Smooth muscle cell (in vitro differentiated cells): ENCODE data around the gene SLC16A12. TPM values are rescaled to one million over a fixed set of nuclear protein-coding genes. Genes with fewer than 3 reads are reported as not detected.

ENCODE experiments used
- DNase-seq: peaks from one replicate; lab custom pipeline; 2025; ENCODE audit not compliant: unreplicated experiment; lab: John Stamatoyannopoulos, UW
- H2AFZ ChIP-seq: fragments of 200-600 bp; sonication (generic); 2 replicates; pipeline ENCODE4 v1.6.0; 2016; ENCODE audit warnings: antibody characterized with exemption, low read depth, mild to moderate bottlenecking
- H3F3A ChIP-seq: fragments of 200-600 bp; sonication (generic); 2 replicates; pipeline ENCODE4 v1.6.0; 2017; ENCODE audit warnings: antibody characterized with exemption, low read depth
- H3K27ac ChIP-seq: fragments of 200-600 bp; sonication (generic); 2 replicates; pipeline ENCODE4 v1.5.1; 2016; ENCODE audit warnings: low read depth, mild to moderate bottlenecking
- H3K27me3 ChIP-seq: fragments of 200-600 bp; sonication (generic); 2 replicates; pipeline ENCODE4 v1.6.1; 2016; ENCODE audit warnings: low read depth, mild to moderate bottlenecking
- H3K36me3 ChIP-seq: fragments of 200-600 bp; sonication (generic); 2 replicates; pipeline ENCODE4 v1.5.1; 2016; ENCODE audit warnings: low read depth
- H3K4me1 ChIP-seq: fragments of 200-600 bp; sonication (generic); 2 replicates; pipeline ENCODE4 v1.5.1; 2016; ENCODE audit warnings: low read depth
- H3K4me2 ChIP-seq: fragments of 200-600 bp; sonication (generic); 2 replicates; pipeline ENCODE4 v1.6.0; 2016; ENCODE audit warnings: mild to moderate bottlenecking
- H3K4me3 ChIP-seq: fragments of 200-600 bp; sonication (generic); 2 replicates; pipeline ENCODE4 v1.5.1; 2016; ENCODE audit warnings: mild to moderate bottlenecking
- H3K79me2 ChIP-seq: fragments of 200-600 bp; sonication (generic); 2 replicates; pipeline ENCODE4 v1.6.0; 2016; ENCODE audit warnings: low read depth, mild to moderate bottlenecking
- H3K9ac ChIP-seq: fragments of 200-600 bp; sonication (generic); 2 replicates; pipeline ENCODE4 v1.6.0; 2016; ENCODE audit warnings: low read depth
- H3K9me3 ChIP-seq: fragments of 200-600 bp; sonication (generic); replicated peaks from 2 replicates; pipeline ENCODE4 v1.5.1; 2016; ENCODE audit warnings: low read depth
- H4K20me1 ChIP-seq: fragments of 200-600 bp; sonication (generic); 2 replicates; pipeline ENCODE4 v1.6.0; 2016; ENCODE audit warnings: low read depth
- WGBS: methylation state at CpG from one replicate; pipeline ENCODE4 v1.1.7; 2016; ENCODE audit warnings: low lambda C conversion rate; 5-methylcytosine and 5-hydroxymethylcytosine counted together
- polyA plus RNA-seq: library from polyadenylated mRNA; unstranded; fragments of >200 nt; fragmentation: Nextera tagmentation; extraction: Ambion mirVana; gene quantifications from 2 replicates; pipeline ENCODE4 v1.2.1, GENCODE V29; 2016
- total RNA-seq: library from RNA; depleted of rRNA; stranded (reverse); fragments of >200 nt; gene quantifications from 2 replicates; pipeline ENCODE4 v1.2.3, GENCODE V29; 2014
- TF ChIP-seq, protein P1 (sequence below): fragments of 200-600 bp; sonication (generic); IDR thresholded peaks from 2 replicates; pipeline ENCODE4 v1.5.1; 2017; ENCODE audit warnings: borderline replicate concordance, mild to moderate bottlenecking, antibody characterized with exemption; ENCODE audit not compliant: insufficient read depth, poor library complexity, severe bottlenecking

SLC16A12 gene
- total and polyA plus RNA-seq, 2 experiments from 2014 or later: not detected

DNA sequence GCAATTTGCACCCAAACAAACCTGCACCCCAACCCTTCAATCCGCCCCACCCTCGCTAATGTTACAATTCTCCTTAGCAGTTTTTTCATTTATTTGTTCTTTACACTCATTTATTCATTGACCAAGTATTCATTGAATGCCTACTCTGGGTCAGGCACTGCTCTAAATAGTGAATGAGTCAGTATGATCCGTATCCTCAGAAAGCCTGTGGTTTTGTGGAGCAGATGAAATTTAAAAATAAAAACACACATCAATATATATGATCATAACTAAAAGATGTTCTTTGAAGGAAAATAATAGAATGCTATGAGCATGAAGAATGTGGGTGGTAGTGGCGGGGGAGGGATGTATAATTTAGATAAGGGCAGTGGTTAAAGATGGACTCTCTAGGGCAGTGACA, 107.8 kb downstream of the SLC16A12 start:
- no peaks in the 10 kb centered on the region for H3K4me1 ChIP-seq
- no peaks in the 10 kb centered on the region for H4K20me1 ChIP-seq
- TF ChIP-seq, protein P1, sequence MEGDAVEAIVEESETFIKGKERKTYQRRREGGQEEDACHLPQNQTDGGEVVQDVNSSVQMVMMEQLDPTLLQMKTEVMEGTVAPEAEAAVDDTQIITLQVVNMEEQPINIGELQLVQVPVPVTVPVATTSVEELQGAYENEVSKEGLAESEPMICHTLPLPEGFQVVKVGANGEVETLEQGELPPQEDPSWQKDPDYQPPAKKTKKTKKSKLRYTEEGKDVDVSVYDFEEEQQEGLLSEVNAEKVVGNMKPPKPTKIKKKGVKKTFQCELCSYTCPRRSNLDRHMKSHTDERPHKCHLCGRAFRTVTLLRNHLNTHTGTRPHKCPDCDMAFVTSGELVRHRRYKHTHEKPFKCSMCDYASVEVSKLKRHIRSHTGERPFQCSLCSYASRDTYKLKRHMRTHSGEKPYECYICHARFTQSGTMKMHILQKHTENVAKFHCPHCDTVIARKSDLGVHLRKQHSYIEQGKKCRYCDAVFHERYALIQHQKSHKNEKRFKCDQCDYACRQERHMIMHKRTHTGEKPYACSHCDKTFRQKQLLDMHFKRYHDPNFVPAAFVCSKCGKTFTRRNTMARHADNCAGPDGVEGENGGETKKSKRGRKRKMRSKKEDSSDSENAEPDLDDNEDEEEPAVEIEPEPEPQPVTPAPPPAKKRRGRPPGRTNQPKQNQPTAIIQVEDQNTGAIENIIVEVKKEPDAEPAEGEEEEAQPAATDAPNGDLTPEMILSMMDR: no peak
- DNase-seq: no peak
- no peaks in the 10 kb centered on the region for H3K9me3 ChIP-seq
- H3K9ac ChIP-seq: no peak overlapping the region
- H3K4me2 ChIP-seq: peak overlapping the region; percentile 15
- H3F3A ChIP-seq: no peaks in the 10 kb centered on the region
- H3K36me3 ChIP-seq: no peaks in the 10 kb centered on the region
- H3K27ac ChIP-seq: no peak overlapping the region
- H3K79me2 ChIP-seq: no peaks in the 10 kb centered on the region
- H2AFZ ChIP-seq: no peak overlapping the region
- no peaks in the 10 kb centered on the region for H3K27me3 ChIP-seq
- no peak overlapping the region for H3K4me3 ChIP-seq
- WGBS: 59% methylated on average over 4 of the region's 4 CpGs

DNA sequence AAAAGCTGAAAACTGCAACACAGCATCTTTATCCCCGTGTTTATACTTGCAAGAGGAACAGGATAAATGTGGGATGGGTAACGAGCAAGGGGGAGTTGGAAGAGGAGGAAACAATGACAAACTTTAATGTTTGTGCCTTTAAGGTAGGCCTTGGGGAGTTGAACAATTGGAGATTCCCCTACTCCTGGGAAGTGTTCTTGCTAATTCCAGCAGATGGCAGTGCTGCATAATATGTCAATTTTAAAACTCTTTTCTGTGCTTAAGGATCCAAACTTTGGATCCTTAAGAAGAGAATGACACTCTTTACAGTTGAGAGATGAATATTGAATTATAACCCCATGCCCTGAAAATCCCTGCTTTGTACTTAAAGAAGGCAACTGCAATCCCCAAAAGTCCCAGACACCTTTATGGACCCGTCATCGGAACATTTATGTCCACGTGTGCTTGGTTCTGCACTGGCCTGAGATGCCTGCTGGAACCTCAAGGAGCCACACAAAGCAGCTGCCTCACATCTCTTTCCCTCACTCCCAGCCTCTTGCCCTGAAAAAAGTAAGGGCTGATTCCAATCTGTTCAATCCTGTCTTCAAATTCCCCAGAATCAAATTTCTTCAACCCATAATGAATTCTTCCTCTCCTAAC, 109.0 kb downstream of the SLC16A12 start:
- no peaks in the 10 kb centered on the region for H3K79me2 ChIP-seq
- no peaks in the 10 kb centered on the region for H3K9me3 ChIP-seq
- no peak for DNase-seq
- H3K36me3 ChIP-seq: no peaks in the 10 kb centered on the region
- 57% methylated on average over 5 of the region's 5 CpGs for WGBS
- no peak overlapping the region for H2AFZ ChIP-seq
- TF ChIP-seq, protein P1: peak; percentile 69
- no peaks in the 10 kb centered on the region for H3K4me1 ChIP-seq
- H3K4me3 ChIP-seq: no peak overlapping the region
- no peak overlapping the region for H3K4me2 ChIP-seq
- H4K20me1 ChIP-seq: no peaks in the 10 kb centered on the region
- H3K27me3 ChIP-seq: no peaks in the 10 kb centered on the region
- H3K27ac ChIP-seq: no peak overlapping the region
- no peaks in the 10 kb centered on the region for H3F3A ChIP-seq
- H3K9ac ChIP-seq: no peak overlapping the region

DNA sequence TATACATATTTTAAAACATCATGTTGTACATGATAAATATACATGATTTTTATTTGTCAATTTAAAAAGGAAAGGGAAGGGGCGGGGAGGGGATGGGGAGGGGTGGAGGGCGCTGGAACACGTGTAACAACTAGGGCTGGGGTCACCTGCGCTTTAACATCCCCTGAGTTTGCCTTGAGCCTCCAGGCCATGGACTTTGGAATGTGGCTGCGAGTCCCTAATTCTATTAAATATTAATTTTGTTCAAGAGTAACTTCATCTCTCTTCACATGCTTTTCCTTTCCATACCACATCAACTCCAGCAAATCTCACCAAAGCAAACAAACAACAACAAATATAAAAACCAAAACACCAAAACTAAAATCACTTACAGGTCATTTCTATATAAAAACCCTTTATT, 110.4 kb downstream of the SLC16A12 start:
- H3K9me3 ChIP-seq: no peaks in the 10 kb centered on the region
- no peaks in the 10 kb centered on the region for H3K4me1 ChIP-seq
- no peak overlapping the region for H3K4me2 ChIP-seq
- H3K9ac ChIP-seq: no peak overlapping the region
- no peaks in the 10 kb centered on the region for H4K20me1 ChIP-seq
- 94% methylated on average over 5 of the region's 5 CpGs for WGBS
- H2AFZ ChIP-seq: no peak overlapping the region
- no peaks in the 10 kb centered on the region for H3K36me3 ChIP-seq
- TF ChIP-seq, protein P1: no peak
- no peaks in the 10 kb centered on the region for H3K27me3 ChIP-seq
- no peaks in the 10 kb centered on the region for H3K79me2 ChIP-seq
- H3F3A ChIP-seq: no peaks in the 10 kb centered on the region
- no peak overlapping the region for H3K27ac ChIP-seq
- H3K4me3 ChIP-seq: no peak overlapping the region
- DNase-seq: no peak

DNA sequence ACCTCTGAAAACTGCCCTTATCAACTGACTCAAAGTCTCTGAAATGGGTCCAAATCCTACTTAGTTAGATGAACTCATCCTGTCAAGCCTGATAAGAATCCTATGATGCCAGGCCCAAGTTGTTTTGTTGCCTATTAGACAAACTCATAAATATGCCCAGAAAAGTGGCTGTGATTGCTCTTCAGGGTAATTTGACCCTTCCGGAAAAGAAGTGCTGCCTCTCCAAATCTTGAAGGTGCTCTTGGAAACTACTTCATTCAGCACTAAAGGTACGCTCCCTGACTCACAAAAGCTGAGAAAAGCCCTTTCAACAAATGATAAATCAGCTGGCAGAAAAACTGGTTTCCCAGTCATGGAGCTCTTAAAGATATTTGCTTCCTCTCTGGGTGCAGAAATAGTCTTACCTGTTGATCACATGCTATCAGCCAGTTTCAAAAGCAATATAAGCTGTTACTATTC, 114.3 kb downstream of the SLC16A12 start:
- H3K4me3 ChIP-seq: no peak overlapping the region
- no peaks in the 10 kb centered on the region for H3K4me1 ChIP-seq
- no peaks in the 10 kb centered on the region for H4K20me1 ChIP-seq
- no peak overlapping the region for H3K4me2 ChIP-seq
- no peaks in the 10 kb centered on the region for H3K36me3 ChIP-seq
- no peaks in the 10 kb centered on the region for H3K9me3 ChIP-seq
- no peaks in the 10 kb centered on the region for H3F3A ChIP-seq
- DNase-seq: no peak
- WGBS: 70% methylated on average over 2 of the region's 2 CpGs
- H2AFZ ChIP-seq: no peak overlapping the region
- H3K27ac ChIP-seq: no peak overlapping the region
- no peaks in the 10 kb centered on the region for H3K79me2 ChIP-seq
- no peak overlapping the region for H3K9ac ChIP-seq
- no peaks in the 10 kb centered on the region for H3K27me3 ChIP-seq
- TF ChIP-seq, protein P1: no peak
